ENCODE data around the gene CEP57L1.

- TF ChIP-seq CTCF (IDR thresholded peaks at IDR 0.05; ENCODE audit: poor library complexity, severe bottlenecking) = no peak
- TF ChIP-seq EZH2 (IDR thresholded peaks at IDR 0.05; ENCODE audit: borderline replicate concordance, insufficient read depth, low read length, poor library complexity, severe bottlenecking) = no peak
Observed at GRCh38 chr6:109071125-109071917, 24.0 kb upstream of the CEP57L1 start.
